IPS-15b (cell line): Measurements from ENCODE around the gene RECK.

Experiments
- H3K27me3 ChIP-seq: one replicate; pipeline ENCODE4 v1.6.1; 2013; ENCODE audit warnings: low read length; ENCODE audit not compliant: control insufficient read depth, insufficient read depth
- H3K36me3 ChIP-seq: one replicate; pipeline ENCODE4 v1.6.1; 2013; ENCODE audit warnings: low read length; ENCODE audit not compliant: control insufficient read depth, insufficient read depth
- H3K4me1 ChIP-seq: one replicate; pipeline ENCODE4 v1.6.1; 2013; ENCODE audit warnings: mild to moderate bottlenecking, low read length; ENCODE audit not compliant: control insufficient read depth, insufficient read depth
- H3K4me3 ChIP-seq: one replicate; pipeline ENCODE4 v1.5.1; 2013; ENCODE audit warnings: low read depth, low read length
- H3K9ac ChIP-seq: one replicate; pipeline ENCODE4 v1.6.1; 2013; ENCODE audit warnings: low read depth, mild to moderate bottlenecking, low read length
- H3K9me3 ChIP-seq: one replicate; pipeline ENCODE4 v1.6.1; 2013; ENCODE audit warnings: mild to moderate bottlenecking, low read length; ENCODE audit not compliant: control insufficient read depth, insufficient read depth

RECK gene

DNA sequence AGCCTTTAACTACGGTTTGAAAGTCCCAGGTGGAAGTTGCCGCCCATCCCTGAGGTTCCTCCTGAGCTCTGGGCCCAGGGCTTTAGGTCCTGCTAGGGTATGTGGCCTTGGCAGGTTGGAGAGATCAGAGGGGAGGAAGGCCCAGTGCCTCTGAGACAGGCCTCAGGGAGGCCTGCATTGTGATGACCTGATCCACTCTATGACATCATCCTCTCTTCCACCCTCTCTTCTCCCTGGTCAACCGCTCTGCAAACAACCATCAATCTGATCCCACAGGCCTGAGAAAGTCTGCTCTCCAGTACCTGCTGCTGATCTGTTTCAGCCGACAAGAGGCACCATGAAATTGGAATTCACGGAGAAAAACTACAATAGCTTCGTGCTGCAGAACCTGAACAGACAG is 132.5 kb downstream of the RECK start, which contains the start of gene CCIN:
TSS of gene CCIN (plus strand) at position 223 of the 400 bp plus-strand sequence. CDS start at position 338, 115 bp downstream.
- Histone ChIP-seq H3K4me3 (no peak within 1 kb of the TSS), H3K4me1 (peaks cover 5% of the 10 kb centered on the region), H3K36me3 (no peaks in the 10 kb centered on the region), H3K9ac (no peak within 1 kb of the TSS), H3K9me3 (no peaks in the 10 kb centered on the region), H3K27me3 (peaks cover 4% of the 10 kb centered on the region)

GRCh38 chr9:36169708-36170107 is 133.0 kb downstream of the RECK start:
- peaks cover 2% of the 10 kb centered on the region for H3K4me1 ChIP-seq
- peaks cover 4% of the 10 kb centered on the region for H3K27me3 ChIP-seq
- H3K36me3 ChIP-seq: no peaks in the 10 kb centered on the region
- H3K4me3 ChIP-seq: no peak overlapping the region
- H3K9me3 ChIP-seq: no peaks in the 10 kb centered on the region
- H3K9ac ChIP-seq: no peak overlapping the region

DNA sequence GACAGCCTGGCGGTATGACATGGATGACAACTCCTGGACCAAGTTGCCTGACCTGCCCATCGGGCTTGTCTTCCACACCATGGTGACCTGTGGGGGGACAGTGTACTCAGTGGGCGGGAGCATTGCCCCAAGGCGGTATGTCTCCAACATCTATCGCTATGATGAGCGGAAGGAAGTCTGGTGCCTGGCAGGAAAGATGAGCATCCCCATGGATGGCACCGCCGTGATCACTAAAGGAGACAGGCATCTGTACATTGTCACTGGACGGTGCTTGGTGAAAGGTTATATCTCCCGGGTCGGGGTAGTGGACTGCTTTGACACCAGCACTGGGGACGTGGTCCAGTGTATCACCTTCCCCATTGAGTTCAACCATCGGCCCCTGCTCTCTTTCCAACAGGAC is 133.8 kb downstream of the RECK start:
- Histone ChIP-seq H3K9me3 (no peaks in the 10 kb centered on the region), H3K4me3 (no peak overlapping the region), H3K9ac (no peak overlapping the region), H3K4me1 (no peaks in the 10 kb centered on the region), H3K36me3 (no peaks in the 10 kb centered on the region), H3K27me3 (peaks cover 4% of the 10 kb centered on the region)

DNA sequence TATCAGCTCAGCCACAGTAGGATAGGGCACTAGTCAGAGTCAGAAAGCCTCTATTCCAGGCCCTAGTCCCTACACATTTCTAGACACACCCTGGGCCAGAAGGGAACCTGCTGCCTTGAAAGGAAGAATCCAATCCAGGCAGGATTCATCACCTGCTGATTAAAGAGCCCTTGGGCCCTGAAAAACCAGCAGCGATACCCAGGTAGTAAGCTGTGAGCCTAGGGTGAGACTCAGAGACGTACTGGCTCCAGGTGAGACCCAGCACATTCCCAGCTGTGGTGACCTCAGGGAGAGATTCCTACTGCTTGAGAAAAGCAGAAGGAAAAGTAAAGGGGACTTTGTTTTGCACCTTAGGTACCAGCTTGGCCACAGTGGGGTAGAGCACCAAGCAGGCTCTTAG is 137.1 kb downstream of the RECK start:
- no peak overlapping the region for H3K9ac ChIP-seq
- H3K4me3 ChIP-seq: no peak overlapping the region
- H3K36me3 ChIP-seq: no peaks in the 10 kb centered on the region
- no peaks in the 10 kb centered on the region for H3K9me3 ChIP-seq
- H3K27me3 ChIP-seq: peaks cover 2% of the 10 kb centered on the region
- no peaks in the 10 kb centered on the region for H3K4me1 ChIP-seq
